HG02938 (cell line): ENCODE data around the gene TTC23.

Experiments
- ATAC-seq: cut with Tn5 transposase; IDR thresholded peaks from one replicate; pipeline ENCODE4 v1.9.1; 2021; ENCODE audit warnings: mild to moderate bottlenecking, moderate library complexity; ENCODE audit not compliant: unreplicated experiment

TTC23 gene

GRCh38 chr15:99165956-99166689 lies 83.3 kb downstream of the TTC23 start:
- ATAC-seq, result no peak

GRCh38 chr15:99165020-99165790 lies 84.2 kb downstream of the TTC23 start:
- ATAC-seq, result no peak

GRCh38 chr15:99164119-99164518 lies 85.3 kb downstream of the TTC23 start:
- ATAC-seq, result no peak

- no peak for ATAC-seq
Observed at GRCh38 chr15:99163271-99164062, 85.9 kb downstream of the TTC23 start.

GRCh38 chr15:99158626-99159412 lies 90.6 kb downstream of the TTC23 start:
- ATAC-seq, result no peak

- no peak for ATAC-seq
Observed at GRCh38 chr15:99157456-99157855, 91.9 kb downstream of the TTC23 start.

GRCh38 chr15:99155961-99156443 lies 93.4 kb downstream of the TTC23 start:
- ATAC-seq, result no peak

GRCh38 chr15:99154271-99154670 lies 95.1 kb downstream of the TTC23 start:
- no peak for ATAC-seq

GRCh38 chr15:99153026-99153535 lies 96.3 kb downstream of the TTC23 start:
- ATAC-seq, result no peak

- no peak for ATAC-seq
Observed at GRCh38 chr15:99151156-99151555, 98.2 kb downstream of the TTC23 start.

GRCh38 chr15:99149366-99149765 lies 100.0 kb downstream of the TTC23 start:
- ATAC-seq, result no peak

- ATAC-seq, result no peak
Observed at GRCh38 chr15:99148851-99149276, 100.5 kb downstream of the TTC23 start.

- no peak for ATAC-seq
Observed at GRCh38 chr15:99146661-99147060, 102.7 kb downstream of the TTC23 start.

GRCh38 chr15:99145778-99146177 lies 103.6 kb downstream of the TTC23 start:
- ATAC-seq, result no peak

- ATAC-seq, result no peak
Observed at GRCh38 chr15:99145005-99145404, 104.4 kb downstream of the TTC23 start.

- no peak for ATAC-seq
Observed at GRCh38 chr15:99143655-99144610, 105.4 kb downstream of the TTC23 start.

- no peak for ATAC-seq
Observed at GRCh38 chr15:99143242-99143641, 106.1 kb downstream of the TTC23 start.

- ATAC-seq, result no peak
Observed at GRCh38 chr15:99142562-99142961, 106.8 kb downstream of the TTC23 start.

GRCh38 chr15:99141943-99142342 lies 107.4 kb downstream of the TTC23 start:
- no peak for ATAC-seq
